Heart left ventricle (tissue), 16 donors: ENCODE measurements around the gene GNAT1. TPM values are rescaled to one million over a fixed set of nuclear protein-coding genes. Genes with fewer than 3 reads are reported as not detected.
A peak's percentile ranks its signal among the peaks of the same experiment; 100 is the strongest.

Experiments
- ATAC-seq, 4 donors: fragments of 200-7000 bp; cut with Tn5 transposase; one replicate each; pipeline ENCODE4 v1.9.1; 2020 to 2022; ENCODE audit warnings: moderate library complexity in 4 of 4, mild to moderate bottlenecking in 3 of 4, moderate number of reproducible peaks in 1 of 4
- DNase-seq, 5 donors: peaks; one replicate each; pipeline ENCODE4 v3.0.0-alpha.2; 2020
- H3K27ac ChIP-seq, 12 donors: fragments of 200-600 bp; sonication (generic) in 4 of 12; one replicate each; pipeline versions ENCODE4 v1.5.0 to v1.8.0; 2016 to 2022; ENCODE audit warnings: mild to moderate bottlenecking in 2 of 12
- H3K27me3 ChIP-seq, 9 donors: fragments of 200-600 bp; sonication (generic) in 2 of 9; one replicate each; pipeline versions ENCODE4 v1.5.1 to v1.8.0; 2016 to 2022; ENCODE audit warnings: mild to moderate bottlenecking in 3 of 9
- H3K36me3 ChIP-seq, 9 donors: fragments of 200-600 bp; sonication (generic) in 2 of 9; one replicate each; pipeline versions ENCODE4 v1.5.0 to v1.8.0; 2018 to 2022; ENCODE audit warnings: mild to moderate bottlenecking in 2 of 9
- H3K4me1 ChIP-seq, 12 donors: fragments of 200-600 bp; sonication (generic) in 4 of 12; one replicate each; pipeline versions ENCODE4 v1.5.0 to v1.8.0; 2016 to 2022; ENCODE audit warnings: mild to moderate bottlenecking in 3 of 12
- H3K4me3 ChIP-seq, 12 donors: fragments of 200-600 bp; sonication (generic) in 4 of 12; one replicate each; pipeline versions ENCODE4 v1.5.0 to v1.8.0; 2017 to 2022; ENCODE audit warnings: mild to moderate bottlenecking in 9 of 12, moderate library complexity in 4 of 12
- H3K9me3 ChIP-seq, 12 donors: fragments of 200-600 bp; sonication (generic) in 4 of 12; one replicate each; pipeline versions ENCODE4 v1.5.0 to v1.8.0; 2016 to 2022; ENCODE audit warnings: mild to moderate bottlenecking in 1 of 12
- CTCF ChIP-seq, 12 donors: fragments of 200-600 bp; sonication (generic) in 4 of 12; IDR thresholded peaks; one replicate each; pipeline versions ENCODE4 v1.5.0 to v1.8.0; 2018 to 2022; ENCODE audit warnings: antibody characterized with exemption in 12 of 12, mild to moderate bottlenecking in 5 of 12
- POLR2A ChIP-seq, 2 donors: fragments of 450-650 bp; IDR thresholded peaks; one replicate each; pipeline ENCODE4 v1.6.1; 2017; ENCODE audit warnings: antibody characterized with exemption in 2 of 2, mild to moderate bottlenecking in 2 of 2, moderate library complexity in 2 of 2
- WGBS, 4 donors: extraction: QIAGEN DNeasy Blood & Tissue Kit in 2 of 4; methylation state at CpG; one replicate each; pipeline versions ENCODE4 v1.1.5 to v1.1.7; 2013 to 2018; 5-methylcytosine and 5-hydroxymethylcytosine counted together
- intact Hi-C, 10 donors: fragments of 100-400 bp; cut with DNase I; formaldehyde crosslinking; loops; one replicate each; pipeline versions ENCODE4 v1.11.1 to v1.14.2; 2022
- polyA plus RNA-seq, 2 donors: library from polyadenylated mRNA; stranded (reverse); fragments of 200-250 nt; gene quantifications; one replicate each; pipeline ENCODE4 v1.2.3, GENCODE V29; 2013
- total RNA-seq, 9 donors: library from RNA; depleted of rRNA in 2 of 9; stranded (reverse); fragments of >200 nt in 2 of 9; fragmentation: NEBNext Ultra II Directional in 3 of 9; extraction: Animal tissue kit (Norgen Biotek cat#: 25700) in 3 of 9; gene quantifications; one replicate each; pipeline versions ENCODE4 v1.1.0 to v1.2.4, GENCODE V29; 2016 to 2023
- donor health status: ischemic (EF 13 %, LVEDD 7.1; RV severe dilation, severe dysfunction).
- donor health status: healthy with polysubstance abuse.
- donor health status: DM: no; HTN: yes; CAD: no.
- donor health status: DM: no; HTN: no; CAD: no.
- donor health status: ischemic (EF 25% LVEDD 6.9; RV normal size, moderate dysfunction).
- donor health status: ischemic (EF 25% LVEDD 5.7; RV mildly dilated, moderate dysfunction).
- donor health status: healthy.
- donor health status: DM: yes; HTN: yes; CAD: no.
- donor health status: ischemic (EF 35%, LVEDD 5.7; RV mildly dilated, moderate dysfunction).
- donor health status: nonischemic (EF 11% LVEDD 7.7; RV severe dilation, severe dysfunction).
- donor health status: DM: yes; HTN: yes; CAD: no.
- donor health status: PGD.
- donor health status: ischemic (EF 29% LVEDD 5.4; RV normal size, mild dysfunction).
- donor health status: nonischemic (EF 23%, LVEDD 6.1; RV moderate dilation, normal function).

GNAT1 gene
- total and polyA plus RNA-seq, 11 donors = 0.40 TPM; not detected in 10

GRCh38 chr3:50237133-50237651 is 45.8 kb downstream of the GNAT1 start:
- Histone ChIP-seq H3K4me3 (peak overlapping the region; percentile 82 to 100 (median 93)), H3K4me1 (peaks cover 13 to 66% (median 50%) of the 10 kb centered on the region in 12 donors)
- ATAC-seq = no peak

GRCh38 chr3:50237754-50238548 is 46.5 kb downstream of the GNAT1 start:
- peak overlapping the region; percentile 82 to 100 (median 93) for H3K4me3 ChIP-seq
- DNase-seq (peak; percentile 90 to 94 (median 93)), ATAC-seq (peak; percentile 16 to 59 (median 52))
- TF ChIP-seq CTCF (IDR thresholded peaks at IDR 0.05) (peak in 1 of 12 donors; percentile 3), POLR2A (IDR thresholded peaks at IDR 0.05) (peak in 1 of 2 donors; percentile 64)
- no peaks in the 10 kb centered on the region for H3K9me3 ChIP-seq
- H3K27ac ChIP-seq = peak overlapping the region; percentile 76 to 99 (median 94)
- peaks cover 18 to 73% (median 58%) of the 10 kb centered on the region in 12 donors for H3K4me1 ChIP-seq
- intact Hi-C loops = loop anchor here in 3 of 10 donors (5.0 kb wide), 1 partner anchor 84 kb away; the partner anchor contains the start of gene HYAL2 (in 3 of the 3)
- 1 to 3% (median 2%) methylated on average over 11 to 31 of the region's 31 CpGs for WGBS, 4 donors
- peaks cover 0 to 28% (median 0%) of the 10 kb centered on the region in 9 donors for H3K36me3 ChIP-seq
- H3K27me3 ChIP-seq = no peaks in the 10 kb centered on the region

More at GRCh38 chr3:50237133-50237651, 45.8 kb downstream of the GNAT1 start:
- Histone ChIP-seq H3K36me3 (peaks cover 0 to 28% (median 0%) of the 10 kb centered on the region in 9 donors), H3K9me3 (no peaks in the 10 kb centered on the region), H3K27ac (peak overlapping the region; percentile 76 to 99 (median 94)), H3K27me3 (no peaks in the 10 kb centered on the region)
- intact Hi-C loops = loop anchor here in 3 of 10 donors (5.0 kb wide), 1 partner anchor 85 kb away; the partner anchor contains the start of gene HYAL2 (in 3 of the 3)
- 6 to 18% (median 10%) methylated on average over 6 to 7 of the region's 7 CpGs for WGBS, 4 donors
- DNase-seq = peak in 3 of 5 donors; percentile 56 to 63 (median 58)
- no peak for TF ChIP-seq CTCF (IDR thresholded peaks at IDR 0.05)
- TF ChIP-seq POLR2A (IDR thresholded peaks at IDR 0.05) = no peak

GRCh38 chr3:50238549-50239026 is 47.2 kb downstream of the GNAT1 start:
- WGBS, 4 donors = 14 to 29% (median 25%) methylated on average over 4 to 7 of the region's 7 CpGs
- H3K4me1 ChIP-seq = peaks cover 18 to 80% (median 64%) of the 10 kb centered on the region in 12 donors
- H3K36me3 ChIP-seq = peaks cover 0 to 28% (median 0%) of the 10 kb centered on the region in 9 donors
- H3K9me3 ChIP-seq = no peaks in the 10 kb centered on the region
- intact Hi-C loops = loop anchor here in 3 of 10 donors (5.0 kb wide), 1 partner anchor 84 kb away; the partner anchor contains the start of gene HYAL2 (in 3 of the 3)
- DNase-seq (peak; percentile 87 to 94 (median 91)), ATAC-seq (peak; percentile 44 to 51 (median 47))
- TF ChIP-seq CTCF (IDR thresholded peaks at IDR 0.05) (peak in 1 of 12 donors; percentile 1), POLR2A (IDR thresholded peaks at IDR 0.05) (no peak)
- no peaks in the 10 kb centered on the region for H3K27me3 ChIP-seq
- peak overlapping the region; percentile 76 to 99 (median 94) for H3K27ac ChIP-seq
- peak overlapping the region; percentile 82 to 100 (median 93) for H3K4me3 ChIP-seq
